GM12872 (cell line): Measurements from ENCODE around the gene C1orf167.

ENCODE experiments used
- TF ChIP-seq, protein P1 (sequence below): IDR thresholded peaks from 3 replicates; pipeline ENCODE4 v1.5.1; 2011; ENCODE audit warnings: low read depth, mild to moderate bottlenecking, low read length, moderate library complexity; ENCODE audit not compliant: insufficient read depth

Gene C1orf167

DNA sequence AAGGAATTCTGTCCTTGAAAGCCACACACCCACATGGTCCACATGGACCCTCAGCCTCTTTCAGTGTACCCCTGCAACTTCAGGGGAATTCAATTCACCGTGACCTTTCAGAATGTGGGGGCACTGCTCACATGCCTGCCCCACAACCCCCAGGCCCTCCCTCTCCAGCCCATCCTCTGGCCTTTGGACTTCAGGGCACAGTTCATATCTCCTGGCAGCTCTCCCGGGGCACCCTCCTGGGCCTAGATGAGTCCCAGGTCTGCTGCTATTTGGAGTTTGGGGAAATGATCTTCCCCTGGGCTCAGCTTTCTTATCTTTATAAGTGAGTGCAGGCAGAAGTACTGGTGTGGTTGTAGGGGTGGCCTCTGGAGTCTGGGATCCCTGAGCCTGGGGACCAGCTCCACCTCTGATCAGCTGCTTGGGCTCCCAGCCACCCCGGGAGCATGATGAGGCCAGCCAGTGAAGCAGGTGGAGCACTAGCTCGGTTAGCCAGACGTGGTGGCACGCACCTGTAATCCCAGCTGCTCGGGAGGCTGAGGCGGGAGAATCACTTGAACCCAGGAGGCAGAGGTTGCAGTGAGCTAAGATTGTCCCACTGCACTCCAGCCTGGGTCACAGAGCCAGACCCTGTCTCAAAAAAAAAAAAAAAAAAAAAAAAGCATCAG lies 15.8 kb downstream of the C1orf167 start:
- TF ChIP-seq, protein P1, sequence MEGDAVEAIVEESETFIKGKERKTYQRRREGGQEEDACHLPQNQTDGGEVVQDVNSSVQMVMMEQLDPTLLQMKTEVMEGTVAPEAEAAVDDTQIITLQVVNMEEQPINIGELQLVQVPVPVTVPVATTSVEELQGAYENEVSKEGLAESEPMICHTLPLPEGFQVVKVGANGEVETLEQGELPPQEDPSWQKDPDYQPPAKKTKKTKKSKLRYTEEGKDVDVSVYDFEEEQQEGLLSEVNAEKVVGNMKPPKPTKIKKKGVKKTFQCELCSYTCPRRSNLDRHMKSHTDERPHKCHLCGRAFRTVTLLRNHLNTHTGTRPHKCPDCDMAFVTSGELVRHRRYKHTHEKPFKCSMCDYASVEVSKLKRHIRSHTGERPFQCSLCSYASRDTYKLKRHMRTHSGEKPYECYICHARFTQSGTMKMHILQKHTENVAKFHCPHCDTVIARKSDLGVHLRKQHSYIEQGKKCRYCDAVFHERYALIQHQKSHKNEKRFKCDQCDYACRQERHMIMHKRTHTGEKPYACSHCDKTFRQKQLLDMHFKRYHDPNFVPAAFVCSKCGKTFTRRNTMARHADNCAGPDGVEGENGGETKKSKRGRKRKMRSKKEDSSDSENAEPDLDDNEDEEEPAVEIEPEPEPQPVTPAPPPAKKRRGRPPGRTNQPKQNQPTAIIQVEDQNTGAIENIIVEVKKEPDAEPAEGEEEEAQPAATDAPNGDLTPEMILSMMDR, result no peak

DNA sequence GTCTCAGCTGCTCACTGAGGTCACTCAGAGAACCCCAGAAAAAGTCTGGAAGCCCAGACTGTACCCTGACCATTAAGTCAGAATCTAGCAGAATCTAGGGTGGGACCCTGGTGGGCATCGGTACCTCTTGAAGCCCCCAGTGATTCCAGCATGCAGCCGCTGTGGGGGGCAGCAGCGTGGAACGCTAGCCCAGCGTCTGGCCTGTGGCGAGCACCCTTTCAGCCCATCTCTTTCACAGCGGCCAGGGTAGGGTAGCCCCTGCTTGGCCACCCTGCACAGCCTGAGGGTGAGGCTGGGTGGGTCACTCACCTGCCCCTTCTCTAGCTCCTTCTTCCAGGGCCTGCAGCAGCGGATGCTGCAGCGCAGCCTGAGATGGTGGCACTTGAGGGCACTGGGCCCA lies 16.3 kb downstream of the C1orf167 start:
- TF ChIP-seq, protein P1, result no peak

DNA sequence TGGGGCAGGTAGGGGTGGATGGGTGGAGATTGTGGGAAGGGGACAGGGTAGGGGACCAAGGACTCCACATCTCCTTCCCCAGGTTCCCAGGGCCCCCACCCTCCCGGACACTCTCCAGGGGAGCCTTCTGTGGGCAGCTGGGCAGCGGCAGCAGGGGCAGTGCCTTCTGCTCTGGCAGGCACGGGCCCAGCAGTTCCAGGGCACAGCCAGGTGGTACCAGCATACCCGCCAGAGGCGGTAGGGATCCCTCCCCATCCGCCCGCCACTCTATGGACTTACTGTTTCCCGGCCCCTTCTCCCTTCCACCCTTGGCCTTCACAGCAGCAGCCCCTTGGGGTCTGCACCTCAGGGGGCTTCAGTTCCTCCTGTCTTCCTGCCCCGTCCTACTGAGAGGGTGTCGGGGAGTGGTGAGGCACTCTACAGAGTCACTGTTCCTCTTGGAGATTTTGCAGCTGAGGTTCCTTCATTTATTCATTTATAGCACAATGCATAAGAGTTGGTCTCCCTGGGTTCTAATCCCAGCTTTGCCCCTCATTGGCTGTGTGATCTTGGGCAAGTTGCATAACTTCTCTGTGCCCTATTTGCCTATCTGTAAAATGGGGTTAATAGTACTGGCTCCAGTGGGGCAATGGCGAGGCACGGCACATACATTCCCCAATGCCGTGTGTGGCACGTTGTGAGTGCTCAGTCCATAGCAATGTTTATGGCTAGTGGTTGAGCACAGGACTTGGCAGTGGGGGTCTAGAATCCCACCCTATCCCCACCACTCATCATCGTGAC lies 17.0 kb downstream of the C1orf167 start:
- TF ChIP-seq, protein P1, result no peak

DNA sequence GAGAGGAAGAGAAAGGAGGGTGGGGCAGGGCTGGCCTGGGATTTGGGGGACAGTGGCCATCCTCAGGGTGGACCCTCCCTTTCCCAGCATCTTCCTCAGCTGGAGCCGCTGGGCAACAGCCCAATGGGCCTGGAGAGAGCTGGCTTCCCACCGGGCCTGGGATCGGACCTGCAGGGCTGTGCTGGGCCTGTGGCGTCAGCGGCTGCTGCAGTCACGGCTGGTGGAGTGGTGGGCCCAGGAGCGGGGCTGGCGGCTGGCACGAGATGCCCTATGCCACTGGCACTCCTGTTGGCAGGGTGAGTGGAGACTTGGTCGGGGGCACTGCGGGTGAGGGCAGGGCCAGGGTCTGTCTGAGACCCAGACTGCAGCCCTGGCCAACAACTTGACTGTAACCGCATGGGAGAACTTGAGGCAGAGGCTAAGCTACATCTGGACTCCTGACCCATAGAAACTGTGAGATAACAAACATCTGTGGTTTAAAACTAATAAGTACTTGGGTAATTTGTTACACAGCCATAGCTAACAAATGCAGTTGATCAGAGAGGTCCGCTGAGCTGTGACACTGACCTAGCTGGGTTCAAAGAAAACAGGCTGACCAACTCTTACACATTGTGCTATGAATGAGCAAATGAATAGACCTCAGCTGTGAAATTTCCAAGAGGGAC lies 17.9 kb downstream of the C1orf167 start:
- TF ChIP-seq, protein P1, result no peak

DNA sequence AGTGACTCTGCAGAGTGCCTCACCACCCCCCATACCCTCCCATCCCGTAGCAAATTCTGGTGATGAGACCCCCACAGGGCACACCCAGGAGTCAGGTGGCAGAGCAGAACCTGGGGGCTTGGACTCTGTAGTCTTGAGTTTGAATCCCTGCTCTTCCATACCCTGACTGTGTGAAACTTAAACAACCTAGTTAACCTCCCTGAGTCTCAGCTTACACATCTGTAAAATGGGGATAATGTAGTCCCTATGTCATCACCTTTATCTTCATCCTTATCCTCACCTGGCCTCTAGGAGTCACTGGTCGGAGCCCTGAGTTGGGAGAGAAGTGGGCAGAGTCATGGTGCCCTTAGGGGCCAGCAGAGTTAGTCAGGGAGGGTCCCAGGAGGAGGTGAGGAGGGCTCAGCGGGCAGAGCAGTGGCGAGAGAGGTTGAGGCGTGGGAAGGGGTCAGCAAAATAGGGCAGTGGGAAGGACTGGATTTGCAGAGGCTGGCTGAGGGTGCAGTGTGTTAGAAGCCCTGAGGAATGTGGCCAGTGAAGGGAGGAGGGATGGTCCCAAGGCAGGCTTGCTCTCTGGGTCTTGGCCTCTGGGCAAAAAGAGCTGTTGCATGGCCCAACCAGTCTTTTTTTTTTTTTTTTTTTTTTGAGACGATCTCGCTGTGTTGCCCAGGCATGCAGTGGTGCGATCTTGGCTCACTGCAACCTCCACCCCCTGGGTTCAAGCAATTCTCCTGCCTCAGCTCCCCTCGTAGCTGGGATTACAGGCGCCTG lies 18.6 kb downstream of the C1orf167 start:
- TF ChIP-seq, protein P1, result no peak

DNA sequence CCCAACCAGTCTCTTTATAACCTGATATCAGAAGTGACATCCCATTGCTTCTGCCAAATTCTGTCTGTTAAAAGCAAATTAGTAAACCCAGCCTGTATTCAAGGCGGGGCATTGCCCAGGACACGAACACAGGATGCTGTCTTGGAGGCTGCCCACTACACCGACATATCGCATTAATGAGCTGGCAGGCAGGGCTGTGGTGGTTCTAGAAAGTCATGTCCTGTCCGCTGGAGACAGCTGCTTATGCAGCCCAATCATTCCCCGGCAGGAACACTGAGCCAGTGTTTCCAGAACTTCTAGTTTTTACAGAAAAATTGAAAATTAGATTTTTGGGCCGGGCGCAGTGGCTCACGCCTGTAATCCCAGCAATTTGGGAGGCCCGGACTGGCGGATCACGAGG lies 19.3 kb downstream of the C1orf167 start:
- TF ChIP-seq, protein P1, result no peak
